ENCODE results near the gene PCSK4.

Gene PCSK4

GRCh38 chr19:1469255-1470054 lies 20.7 kb downstream of the PCSK4 start:
- DNase-seq: peak; percentile 44

- peak; percentile 31 for DNase-seq
Measured at GRCh38 chr19:1468821-1469254, 21.3 kb downstream of the PCSK4 start.

- no peak for DNase-seq
Measured at GRCh38 chr19:1468274-1468820, 21.8 kb downstream of the PCSK4 start.

GRCh38 chr19:1467490-1468273 lies 22.5 kb downstream of the PCSK4 start:
- no peak for DNase-seq

GRCh38 chr19:1467215-1467489 lies 23.0 kb downstream of the PCSK4 start:
- DNase-seq: no peak

- no peak for DNase-seq
Measured at GRCh38 chr19:1466461-1467214, 23.5 kb downstream of the PCSK4 start.

GRCh38 chr19:1466018-1466460 lies 24.1 kb downstream of the PCSK4 start:
- DNase-seq: no peak

GRCh38 chr19:1465191-1466016 lies 24.7 kb downstream of the PCSK4 start:
- DNase-seq: peak; percentile 40

- DNase-seq: no peak
Measured at GRCh38 chr19:1461862-1462261, 28.3 kb downstream of the PCSK4 start.

- DNase-seq: no peak
Measured at GRCh38 chr19:1460033-1460995, 29.8 kb downstream of the PCSK4 start.

- DNase-seq: no peak
Measured at GRCh38 chr19:1459479-1459878, 30.7 kb downstream of the PCSK4 start.

- DNase-seq: no peak
Measured at GRCh38 chr19:1457892-1458291, 32.3 kb downstream of the PCSK4 start.

- no peak for DNase-seq
Measured at GRCh38 chr19:1457031-1457739, 33.0 kb downstream of the PCSK4 start.

- no peak for DNase-seq
Measured at GRCh38 chr19:1456121-1456900, 33.8 kb downstream of the PCSK4 start.

- peak; percentile 47 for DNase-seq
Measured at GRCh38 chr19:1455336-1456120, 34.6 kb downstream of the PCSK4 start.

- no peak for DNase-seq
Measured at GRCh38 chr19:1455002-1455335, 35.2 kb downstream of the PCSK4 start.

- no peak for DNase-seq
Measured at GRCh38 chr19:1453525-1454364, 36.4 kb downstream of the PCSK4 start.

Data from CD4-positive, alpha-beta T cell treated with Interleukin-6 for 4 hours (primary cell).